SK-N-SH treated with all-trans-retinoic acid at 6 μM for 48 hours (cell line): ENCODE data around the gene SEMA4C.

Source experiments
- GLIS3 ChIP-seq: fragments of 250-450 bp; sonication (Bioruptor Pico); IDR thresholded peaks from 2 replicates; pipeline ENCODE4 v1.5.0; 2020; ENCODE audit warnings: mild to moderate bottlenecking, moderate library complexity
- PPARA ChIP-seq: fragments of 250-450 bp; sonication (Bioruptor Pico); IDR thresholded peaks from 2 replicates; pipeline ENCODE4 v1.5.0; 2020; ENCODE audit warnings: mild to moderate bottlenecking, borderline replicate concordance
- TCF4 ChIP-seq: fragments of 250-450 bp; sonication (Bioruptor Pico); IDR thresholded peaks from 2 replicates; pipeline ENCODE4 v1.8.0; 2021; ENCODE audit warnings: mild to moderate bottlenecking, moderate library complexity, borderline replicate concordance
- TOX ChIP-seq: fragments of 250-450 bp; sonication (Bioruptor Pico); IDR thresholded peaks from 2 replicates; pipeline ENCODE4 v1.8.0; 2021; ENCODE audit warnings: mild to moderate bottlenecking, moderate library complexity, borderline replicate concordance
- ZC3H10 ChIP-seq: fragments of 250-450 bp; sonication (Bioruptor Pico); IDR thresholded peaks from 2 replicates; pipeline ENCODE4 v1.5.1; 2021; ENCODE audit warnings: mild to moderate bottlenecking, moderate library complexity
- ZFP3 ChIP-seq: fragments of 250-450 bp; sonication (Bioruptor Pico); IDR thresholded peaks from 2 replicates; pipeline ENCODE4 v1.5.0; 2020; ENCODE audit warnings: mild to moderate bottlenecking, moderate library complexity
- ZFP30 ChIP-seq: fragments of 450-650 bp; formaldehyde crosslinking; IDR thresholded peaks from 2 replicates; pipeline ENCODE4 v1.5.0; 2022; ENCODE audit warnings: mild to moderate bottlenecking, moderate library complexity
- ZNF8 ChIP-seq: fragments of 450-650 bp; formaldehyde crosslinking; IDR thresholded peaks from 2 replicates; pipeline ENCODE4 v1.5.0; 2020; ENCODE audit warnings: mild to moderate bottlenecking, moderate library complexity
- TF ChIP-seq, protein P1 (sequence below): fragments of 250-450 bp; sonication (Bioruptor Pico); IDR thresholded peaks from 2 replicates; pipeline ENCODE4 v1.5.1; 2020; ENCODE audit warnings: low read depth, mild to moderate bottlenecking, moderate library complexity
- TF ChIP-seq, protein P2 (sequence below): fragments of 250-450 bp; sonication (Bioruptor Pico); IDR thresholded peaks from 2 replicates; pipeline ENCODE4 v1.5.0; 2020; ENCODE audit warnings: mild to moderate bottlenecking, moderate library complexity

DNA sequence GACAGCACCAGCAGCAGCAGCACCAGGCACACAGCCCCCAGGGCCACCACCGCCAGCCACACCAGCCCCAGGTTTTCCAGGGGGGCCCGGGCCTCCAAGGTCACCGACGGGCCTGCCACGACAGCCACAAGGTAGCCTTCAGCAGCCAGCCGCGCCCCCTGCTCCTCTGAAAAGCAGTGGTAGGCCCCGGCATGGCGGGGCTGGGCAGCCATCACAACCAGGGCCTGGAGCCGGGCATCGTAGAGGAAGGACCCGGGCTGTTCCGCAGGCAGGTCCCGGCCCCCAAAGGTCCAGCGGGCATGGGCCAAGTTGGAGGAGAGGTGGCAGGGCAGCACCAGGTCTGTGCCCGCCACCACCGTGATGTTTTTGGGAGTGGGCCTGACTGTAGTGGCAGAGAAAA is 8.8 kb downstream of the SEMA4C start:
- TF ChIP-seq ZC3H10 (no peak), GLIS3 (no peak), PPARA (no peak), TCF4 (CRISPR knock-in tag) (no peak), TOX (CRISPR knock-in tag) (no peak), ZNF8 (CRISPR knock-in tag) (no peak), ZFP3 (CRISPR knock-in tag) (no peak), ZFP30 (CRISPR knock-in tag) (no peak)
- TF ChIP-seq, protein P1, sequence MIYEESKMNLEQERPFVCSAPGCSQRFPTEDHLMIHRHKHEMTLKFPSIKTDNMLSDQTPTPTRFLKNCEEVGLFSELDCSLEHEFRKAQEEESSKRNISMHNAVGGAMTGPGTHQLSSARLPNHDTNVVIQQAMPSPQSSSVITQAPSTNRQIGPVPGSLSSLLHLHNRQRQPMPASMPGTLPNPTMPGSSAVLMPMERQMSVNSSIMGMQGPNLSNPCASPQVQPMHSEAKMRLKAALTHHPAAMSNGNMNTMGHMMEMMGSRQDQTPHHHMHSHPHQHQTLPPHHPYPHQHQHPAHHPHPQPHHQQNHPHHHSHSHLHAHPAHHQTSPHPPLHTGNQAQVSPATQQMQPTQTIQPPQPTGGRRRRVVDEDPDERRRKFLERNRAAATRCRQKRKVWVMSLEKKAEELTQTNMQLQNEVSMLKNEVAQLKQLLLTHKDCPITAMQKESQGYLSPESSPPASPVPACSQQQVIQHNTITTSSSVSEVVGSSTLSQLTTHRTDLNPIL (CRISPR knock-in tag), result no peak
- TF ChIP-seq, protein P2, sequence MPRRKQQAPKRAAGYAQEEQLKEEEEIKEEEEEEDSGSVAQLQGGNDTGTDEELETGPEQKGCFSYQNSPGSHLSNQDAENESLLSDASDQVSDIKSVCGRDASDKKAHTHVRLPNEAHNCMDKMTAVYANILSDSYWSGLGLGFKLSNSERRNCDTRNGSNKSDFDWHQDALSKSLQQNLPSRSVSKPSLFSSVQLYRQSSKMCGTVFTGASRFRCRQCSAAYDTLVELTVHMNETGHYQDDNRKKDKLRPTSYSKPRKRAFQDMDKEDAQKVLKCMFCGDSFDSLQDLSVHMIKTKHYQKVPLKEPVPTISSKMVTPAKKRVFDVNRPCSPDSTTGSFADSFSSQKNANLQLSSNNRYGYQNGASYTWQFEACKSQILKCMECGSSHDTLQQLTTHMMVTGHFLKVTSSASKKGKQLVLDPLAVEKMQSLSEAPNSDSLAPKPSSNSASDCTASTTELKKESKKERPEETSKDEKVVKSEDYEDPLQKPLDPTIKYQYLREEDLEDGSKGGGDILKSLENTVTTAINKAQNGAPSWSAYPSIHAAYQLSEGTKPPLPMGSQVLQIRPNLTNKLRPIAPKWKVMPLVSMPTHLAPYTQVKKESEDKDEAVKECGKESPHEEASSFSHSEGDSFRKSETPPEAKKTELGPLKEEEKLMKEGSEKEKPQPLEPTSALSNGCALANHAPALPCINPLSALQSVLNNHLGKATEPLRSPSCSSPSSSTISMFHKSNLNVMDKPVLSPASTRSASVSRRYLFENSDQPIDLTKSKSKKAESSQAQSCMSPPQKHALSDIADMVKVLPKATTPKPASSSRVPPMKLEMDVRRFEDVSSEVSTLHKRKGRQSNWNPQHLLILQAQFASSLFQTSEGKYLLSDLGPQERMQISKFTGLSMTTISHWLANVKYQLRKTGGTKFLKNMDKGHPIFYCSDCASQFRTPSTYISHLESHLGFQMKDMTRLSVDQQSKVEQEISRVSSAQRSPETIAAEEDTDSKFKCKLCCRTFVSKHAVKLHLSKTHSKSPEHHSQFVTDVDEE, result no peak
